Hepatocyte (in vitro differentiated cells): Measurements from ENCODE around the gene GNAS.

Source experiments
- EZH2 ChIP-seq: fragments of 200-600 bp; sonication (generic); IDR thresholded peaks from 2 replicates; pipeline ENCODE4 v1.6.1; 2016; ENCODE audit warnings: antibody characterized with exemption, mild to moderate bottlenecking, borderline replicate concordance
- TF ChIP-seq, protein P1 (sequence below): fragments of 200-600 bp; sonication (generic); IDR thresholded peaks from 2 replicates; pipeline ENCODE4 v1.5.1; 2016; ENCODE audit warnings: antibody characterized with exemption, mild to moderate bottlenecking; ENCODE audit not compliant: poor library complexity

DNA sequence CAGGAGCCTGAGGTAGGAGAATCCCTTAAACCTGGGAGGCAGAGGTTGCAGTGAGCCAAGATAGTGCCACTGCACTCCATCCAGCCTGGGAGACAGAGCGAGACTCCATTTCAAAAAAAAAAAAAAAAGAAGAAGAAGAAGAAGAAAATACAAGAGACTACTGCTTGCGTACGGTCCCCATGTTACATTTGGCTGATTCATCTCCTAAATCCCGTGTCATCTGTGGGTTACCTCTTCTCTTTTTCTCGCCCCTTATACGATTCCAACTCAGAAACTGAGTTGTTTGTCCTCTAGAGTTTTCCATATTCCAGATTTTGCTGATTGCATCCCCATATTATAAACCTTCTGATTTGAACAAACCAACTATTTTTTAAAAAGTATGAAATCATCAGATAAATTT lies 66.1 kb downstream of the GNAS start:
- TF ChIP-seq, protein P1, sequence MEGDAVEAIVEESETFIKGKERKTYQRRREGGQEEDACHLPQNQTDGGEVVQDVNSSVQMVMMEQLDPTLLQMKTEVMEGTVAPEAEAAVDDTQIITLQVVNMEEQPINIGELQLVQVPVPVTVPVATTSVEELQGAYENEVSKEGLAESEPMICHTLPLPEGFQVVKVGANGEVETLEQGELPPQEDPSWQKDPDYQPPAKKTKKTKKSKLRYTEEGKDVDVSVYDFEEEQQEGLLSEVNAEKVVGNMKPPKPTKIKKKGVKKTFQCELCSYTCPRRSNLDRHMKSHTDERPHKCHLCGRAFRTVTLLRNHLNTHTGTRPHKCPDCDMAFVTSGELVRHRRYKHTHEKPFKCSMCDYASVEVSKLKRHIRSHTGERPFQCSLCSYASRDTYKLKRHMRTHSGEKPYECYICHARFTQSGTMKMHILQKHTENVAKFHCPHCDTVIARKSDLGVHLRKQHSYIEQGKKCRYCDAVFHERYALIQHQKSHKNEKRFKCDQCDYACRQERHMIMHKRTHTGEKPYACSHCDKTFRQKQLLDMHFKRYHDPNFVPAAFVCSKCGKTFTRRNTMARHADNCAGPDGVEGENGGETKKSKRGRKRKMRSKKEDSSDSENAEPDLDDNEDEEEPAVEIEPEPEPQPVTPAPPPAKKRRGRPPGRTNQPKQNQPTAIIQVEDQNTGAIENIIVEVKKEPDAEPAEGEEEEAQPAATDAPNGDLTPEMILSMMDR = no peak
- TF ChIP-seq EZH2 = no peak
